ENCODE data around the gene GPALPP1.

DNA sequence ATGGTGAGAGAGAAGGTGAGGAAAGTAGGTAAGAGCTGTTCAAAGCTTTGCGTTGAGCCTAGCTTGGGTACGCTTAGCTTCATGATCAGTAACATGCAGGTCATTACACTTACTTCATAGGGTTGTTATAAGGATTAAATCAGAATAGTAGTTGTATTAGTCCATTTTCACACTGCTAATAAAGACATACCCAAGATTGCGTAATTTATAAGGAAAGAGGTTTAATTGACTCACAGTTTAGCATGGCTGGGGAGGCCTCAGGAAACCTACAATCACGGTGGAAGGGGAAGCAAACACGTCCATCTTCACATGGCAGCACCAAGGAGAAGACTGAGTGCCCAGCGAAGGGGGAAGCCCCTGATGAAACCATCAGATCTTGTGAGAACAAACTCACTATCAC is 21.9 kb downstream of the GPALPP1 start:
- no peak for TF ChIP-seq KDM1A (IDR thresholded peaks at IDR 0.05; ENCODE audit: low read depth)
- no peak for TF ChIP-seq RARB (CRISPR knock-in tag; IDR thresholded peaks at IDR 0.05)
- TF ChIP-seq, protein P1, sequence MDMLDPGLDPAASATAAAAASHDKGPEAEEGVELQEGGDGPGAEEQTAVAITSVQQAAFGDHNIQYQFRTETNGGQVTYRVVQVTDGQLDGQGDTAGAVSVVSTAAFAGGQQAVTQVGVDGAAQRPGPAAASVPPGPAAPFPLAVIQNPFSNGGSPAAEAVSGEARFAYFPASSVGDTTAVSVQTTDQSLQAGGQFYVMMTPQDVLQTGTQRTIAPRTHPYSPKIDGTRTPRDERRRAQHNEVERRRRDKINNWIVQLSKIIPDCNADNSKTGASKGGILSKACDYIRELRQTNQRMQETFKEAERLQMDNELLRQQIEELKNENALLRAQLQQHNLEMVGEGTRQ (IDR thresholded peaks at IDR 0.05) = no peak

All from A549 (cell line).